DND-41 (cell line): ENCODE measurements around the gene CLMN.
"Not testable (repeated sequence)": the region's sequence is repeated elsewhere in the genome, so short reads cannot be mapped to it uniquely, and the experiment has no call there.

ENCODE experiments used
- ATAC-seq: fragments of 200-7000 bp; cut with Tn5 transposase; 3 replicates; pipeline ENCODE4 v1.9.1; 2021; ENCODE audit warnings: low read depth; ENCODE audit not compliant: insufficient read depth
- DNase-seq: peaks from one replicate; pipeline ENCODE4 v3.0.0-alpha.2; 2020
- H2AFZ ChIP-seq: 2 replicates; pipeline ENCODE4 v1.6.0; 2012; ENCODE audit warnings: low read depth, low read length
- H3K27ac ChIP-seq: 2 replicates; pipeline ENCODE4 v1.5.1; 2012; ENCODE audit warnings: low read length, inconsistent platforms
- H3K27me3 ChIP-seq: fragments of 200-600 bp; sonication (generic); 2 replicates; pipeline ENCODE4 v1.6.0; 2012; ENCODE audit warnings: low read length, mild to moderate bottlenecking, inconsistent platforms; ENCODE audit not compliant: insufficient read depth, poor library complexity
- H3K36me3 ChIP-seq: 2 replicates; pipeline ENCODE4 v1.5.1; 2012; ENCODE audit warnings: low read length, inconsistent platforms; ENCODE audit not compliant: insufficient read depth
- H3K4me1 ChIP-seq: 2 replicates; pipeline ENCODE4 v1.5.1; 2012; ENCODE audit warnings: mild to moderate bottlenecking, low read length; ENCODE audit not compliant: insufficient read depth
- H3K4me2 ChIP-seq: 2 replicates; pipeline ENCODE4 v1.6.0; 2012; ENCODE audit warnings: mild to moderate bottlenecking, moderate library complexity, low read length, inconsistent platforms; ENCODE audit not compliant: insufficient read depth
- H3K4me3 ChIP-seq, 2 experiments: fragments of 200-600 bp in 1 of 2; shearing (Covaris generic) in 1 of 2; 2 replicates each; pipeline ENCODE4 v1.5.1; 2012 to 2016; ENCODE audit warnings: inconsistent platforms in 2 of 2, low read length in 2 of 2, mild to moderate bottlenecking in 2 of 2, low read depth in 1 of 2, moderate library complexity in 1 of 2
- H3K79me2 ChIP-seq: 2 replicates; pipeline ENCODE4 v1.6.0; 2012; ENCODE audit warnings: low read length, inconsistent platforms; ENCODE audit not compliant: insufficient read depth
- H3K9ac ChIP-seq: 2 replicates; pipeline ENCODE4 v1.6.0; 2012; ENCODE audit warnings: low read depth, mild to moderate bottlenecking, inconsistent platforms, low read length, moderate library complexity
- H3K9me3 ChIP-seq: 2 replicates; pipeline ENCODE4 v1.5.1; 2012; ENCODE audit warnings: low read length, moderate library complexity, mild to moderate bottlenecking, inconsistent platforms; ENCODE audit not compliant: insufficient read depth, severe bottlenecking
- H4K20me1 ChIP-seq: 2 replicates; pipeline ENCODE4 v1.6.0; 2012; ENCODE audit warnings: low read length; ENCODE audit not compliant: insufficient read depth
- EZH2 ChIP-seq: IDR thresholded peaks from 3 replicates; pipeline ENCODE4 v1.6.1; 2012; ENCODE audit warnings: borderline replicate concordance, low read depth, mild to moderate bottlenecking, moderate library complexity, low read length, inconsistent platforms; ENCODE audit not compliant: severe bottlenecking
- TF ChIP-seq, protein P1 (sequence below): IDR thresholded peaks from 2 replicates; pipeline ENCODE4 v1.5.1; 2012; ENCODE audit warnings: borderline replicate concordance, low read length, moderate library complexity, mild to moderate bottlenecking; ENCODE audit not compliant: poor library complexity, severe bottlenecking; ENCODE audit errors: extremely low read depth

Gene CLMN

DNA sequence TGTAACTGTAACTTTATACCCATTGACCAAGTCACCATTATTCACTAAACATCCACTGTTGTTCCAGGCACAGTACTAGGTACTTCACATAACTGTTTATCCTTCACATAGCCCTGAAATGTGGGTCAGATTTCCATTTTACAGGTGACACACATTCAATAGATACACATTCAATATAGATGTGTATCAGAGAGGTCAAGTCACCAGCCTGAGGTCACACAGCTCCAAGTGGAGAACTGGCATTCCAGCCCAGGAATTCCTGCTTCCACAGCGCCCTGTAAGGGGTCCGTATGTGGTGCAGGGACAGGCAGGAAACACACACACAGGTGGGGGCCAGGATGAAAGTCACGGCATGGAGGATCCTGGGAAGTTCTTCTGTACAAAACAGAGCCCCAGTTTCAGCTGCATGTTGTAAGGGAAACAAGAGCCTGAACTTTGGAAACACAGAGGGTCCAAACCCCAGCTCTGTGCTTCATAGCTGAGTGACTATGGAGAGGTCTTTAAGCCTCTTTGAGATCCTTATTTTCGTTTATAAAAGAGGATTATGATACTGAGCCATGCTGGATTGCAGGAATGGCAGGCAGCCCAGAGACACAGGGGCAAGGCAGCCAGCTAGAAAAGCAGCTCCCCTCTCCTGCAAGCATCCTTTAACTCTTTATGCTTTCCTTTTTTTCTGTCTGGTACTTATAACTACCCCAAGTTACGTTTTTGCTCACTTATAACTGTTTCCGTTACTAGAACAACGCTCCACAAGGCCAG, 112.1 kb downstream of the CLMN start:
- H3K79me2 ChIP-seq = no peaks in the 10 kb centered on the region
- H3K4me1 ChIP-seq = no peaks in the 10 kb centered on the region
- TF ChIP-seq EZH2 = no peak
- TF ChIP-seq, protein P1, sequence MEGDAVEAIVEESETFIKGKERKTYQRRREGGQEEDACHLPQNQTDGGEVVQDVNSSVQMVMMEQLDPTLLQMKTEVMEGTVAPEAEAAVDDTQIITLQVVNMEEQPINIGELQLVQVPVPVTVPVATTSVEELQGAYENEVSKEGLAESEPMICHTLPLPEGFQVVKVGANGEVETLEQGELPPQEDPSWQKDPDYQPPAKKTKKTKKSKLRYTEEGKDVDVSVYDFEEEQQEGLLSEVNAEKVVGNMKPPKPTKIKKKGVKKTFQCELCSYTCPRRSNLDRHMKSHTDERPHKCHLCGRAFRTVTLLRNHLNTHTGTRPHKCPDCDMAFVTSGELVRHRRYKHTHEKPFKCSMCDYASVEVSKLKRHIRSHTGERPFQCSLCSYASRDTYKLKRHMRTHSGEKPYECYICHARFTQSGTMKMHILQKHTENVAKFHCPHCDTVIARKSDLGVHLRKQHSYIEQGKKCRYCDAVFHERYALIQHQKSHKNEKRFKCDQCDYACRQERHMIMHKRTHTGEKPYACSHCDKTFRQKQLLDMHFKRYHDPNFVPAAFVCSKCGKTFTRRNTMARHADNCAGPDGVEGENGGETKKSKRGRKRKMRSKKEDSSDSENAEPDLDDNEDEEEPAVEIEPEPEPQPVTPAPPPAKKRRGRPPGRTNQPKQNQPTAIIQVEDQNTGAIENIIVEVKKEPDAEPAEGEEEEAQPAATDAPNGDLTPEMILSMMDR = no peak
- H3K36me3 ChIP-seq = no peaks in the 10 kb centered on the region
- ATAC-seq = no peak
- peaks cover 3% of the 10 kb centered on the region for H3K27me3 ChIP-seq
- no peaks in the 10 kb centered on the region for H4K20me1 ChIP-seq
- no peak overlapping the region for H3K4me2 ChIP-seq
- H3K9me3 ChIP-seq = peaks cover 4% of the 10 kb centered on the region
- H3K27ac ChIP-seq = no peak overlapping the region
- DNase-seq = no peak
- H2AFZ ChIP-seq = no peak overlapping the region
- no peak overlapping the region for H3K4me3 ChIP-seq
- H3K9ac ChIP-seq = no peak overlapping the region

- no peak overlapping the region for H3K4me2 ChIP-seq
- ATAC-seq (no peak), DNase-seq (no peak)
- H3K4me3 ChIP-seq = no peak overlapping the region
- H3K27ac ChIP-seq = no peak overlapping the region
- H3K9me3 ChIP-seq = peaks cover 4% of the 10 kb centered on the region
- no peak overlapping the region for H2AFZ ChIP-seq
- TF ChIP-seq EZH2 = no peak
- TF ChIP-seq, protein P1 = no peak
- no peaks in the 10 kb centered on the region for H3K4me1 ChIP-seq
- H3K27me3 ChIP-seq = peaks cover 3% of the 10 kb centered on the region
- H3K36me3 ChIP-seq = no peaks in the 10 kb centered on the region
- no peak overlapping the region for H3K9ac ChIP-seq
- no peaks in the 10 kb centered on the region for H4K20me1 ChIP-seq
- H3K79me2 ChIP-seq = no peaks in the 10 kb centered on the region
These were observed 113.2 kb downstream of the CLMN start for GRCh38 chr14:95206534-95206933.

DNA sequence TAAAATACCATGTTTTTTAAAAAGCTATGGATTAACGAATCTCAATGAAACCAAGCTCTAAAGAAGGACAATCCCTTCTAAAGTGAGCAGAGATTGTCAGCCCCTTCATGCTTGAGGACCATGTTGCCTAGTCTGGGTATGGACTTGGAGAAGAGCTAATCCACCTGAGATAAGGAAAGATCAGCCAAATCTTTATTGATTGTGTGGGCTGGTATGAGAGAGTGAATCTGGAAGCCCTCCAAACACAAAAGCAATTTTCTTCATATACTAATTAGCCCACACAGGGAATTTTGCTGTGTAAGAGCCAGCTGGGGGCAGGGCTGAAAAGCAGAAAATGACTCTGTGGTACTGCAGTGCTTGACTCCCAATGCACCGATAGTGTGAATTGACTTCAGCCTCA, 115.0 kb downstream of the CLMN start:
- Histone ChIP-seq H3K27me3 (peaks cover 3% of the 10 kb centered on the region), H3K36me3 (no peaks in the 10 kb centered on the region), H4K20me1 (no peaks in the 10 kb centered on the region), H3K27ac (no peak overlapping the region), H3K4me3 (no peak overlapping the region), H2AFZ (no peak overlapping the region), H3K9me3 (peaks cover 4% of the 10 kb centered on the region), H3K9ac (no peak overlapping the region), H3K4me2 (no peak overlapping the region), H3K4me1 (no peaks in the 10 kb centered on the region), H3K79me2 (no peaks in the 10 kb centered on the region)
- TF ChIP-seq, protein P1 = no peak
- TF ChIP-seq EZH2 = no peak
- no peak for DNase-seq
- no peak for ATAC-seq

GRCh38 chr14:95201745-95202144, 118.0 kb downstream of the CLMN start:
- not testable (repeated sequence) for ATAC-seq, H3K27ac ChIP-seq, H4K20me1 ChIP-seq, H3K4me2 ChIP-seq, H3K9me3 ChIP-seq, H3K9ac ChIP-seq, H3K4me3 ChIP-seq, H3K4me1 ChIP-seq, H3K79me2 ChIP-seq, H3K27me3 ChIP-seq, H2AFZ ChIP-seq, DNase-seq, H3K36me3 ChIP-seq
